Neural progenitor cell (in vitro differentiated cells): Measurements from ENCODE around the gene SCNN1B. TPM values are rescaled to one million over a fixed set of nuclear protein-coding genes. Genes with fewer than 3 reads are reported as not detected.
A peak's percentile ranks its signal among the peaks of the same experiment; 100 is the strongest.
"Not testable (repeated sequence)": the region's sequence is repeated elsewhere in the genome, so short reads cannot be mapped to it uniquely, and the experiment has no call there.

Experiments
- DNase-seq: peaks from one replicate; pipeline ENCODE4 v3.0.0-alpha.2; 2016; ENCODE audit warnings: low spot score
- H2AFZ ChIP-seq: fragments of 200-600 bp; sonication (generic); replicated peaks from 2 replicates; pipeline ENCODE4 v1.6.1; 2016; ENCODE audit warnings: antibody characterized with exemption
- H3F3A ChIP-seq: fragments of 200-600 bp; sonication (generic); 2 replicates; pipeline ENCODE4 v1.6.1; 2016; ENCODE audit warnings: antibody characterized with exemption, low read depth
- H3K27ac ChIP-seq: fragments of 200-600 bp; sonication (generic); 2 replicates; pipeline ENCODE4 v1.5.1; 2016; ENCODE audit warnings: mild to moderate bottlenecking
- H3K27me3 ChIP-seq: fragments of 200-600 bp; sonication (generic); 2 replicates; pipeline ENCODE4 v1.6.1; 2016; ENCODE audit warnings: mild to moderate bottlenecking, moderate library complexity
- H3K36me3 ChIP-seq: fragments of 200-600 bp; sonication (generic); 2 replicates; pipeline ENCODE4 v1.5.1; 2016
- H3K4me1 ChIP-seq: fragments of 200-600 bp; sonication (generic); 2 replicates; pipeline ENCODE4 v1.6.1; 2016; ENCODE audit warnings: mixed run types
- H3K4me2 ChIP-seq: fragments of 200-600 bp; sonication (generic); 2 replicates; pipeline ENCODE4 v1.6.1; 2016
- H3K4me3 ChIP-seq: fragments of 200-600 bp; sonication (generic); 2 replicates; pipeline ENCODE4 v1.5.1; 2016
- H3K79me2 ChIP-seq: fragments of 200-600 bp; sonication (generic); 2 replicates; pipeline ENCODE4 v1.6.1; 2016; ENCODE audit warnings: low read depth
- H3K9ac ChIP-seq: fragments of 200-600 bp; sonication (generic); 2 replicates; pipeline ENCODE4 v1.6.1; 2016
- H3K9me3 ChIP-seq: fragments of 200-600 bp; sonication (generic); 2 replicates; pipeline ENCODE4 v1.5.1; 2016; ENCODE audit warnings: low read depth
- H4K20me1 ChIP-seq: fragments of 200-600 bp; sonication (generic); 2 replicates; pipeline ENCODE4 v1.6.1; 2016; ENCODE audit warnings: low read depth
- H3K27ac Mint-ChIP-seq: 3 replicates; pipeline ENCODE4 v1.8.0; 2021; ENCODE audit warnings: mixed read lengths
- H3K27me3 Mint-ChIP-seq: 2 replicates; pipeline ENCODE4 v1.8.0; 2022; ENCODE audit warnings: low read depth, mild to moderate bottlenecking, inconsistent platforms, moderate library complexity, mixed read lengths; ENCODE audit not compliant: insufficient read depth
- H3K36me3 Mint-ChIP-seq: 3 replicates; pipeline ENCODE4 v1.8.0; 2021; ENCODE audit warnings: mixed read lengths
- H3K4me1 Mint-ChIP-seq: 3 replicates; pipeline ENCODE4 v1.8.0; 2021; ENCODE audit warnings: mixed read lengths
- H3K4me3 Mint-ChIP-seq: 3 replicates; pipeline ENCODE4 v1.8.0; 2021; ENCODE audit warnings: mild to moderate bottlenecking, moderate library complexity, mixed read lengths
- H3K9me3 Mint-ChIP-seq: 3 replicates; pipeline ENCODE4 v1.8.0; 2020; ENCODE audit warnings: mixed read lengths
- EZH2 ChIP-seq: fragments of 200-600 bp; sonication (generic); IDR thresholded peaks from 2 replicates; pipeline ENCODE4 v1.6.1; 2017; ENCODE audit warnings: antibody characterized with exemption, mild to moderate bottlenecking, moderate library complexity
- EZH2phosphoT487 ChIP-seq: fragments of 200-600 bp; sonication (generic); IDR thresholded peaks from 2 replicates; pipeline ENCODE4 v1.6.1; 2017; ENCODE audit warnings: antibody characterized with exemption
- total RNA-seq: library from RNA; depleted of rRNA; stranded (reverse); fragments of >200 nt; gene quantifications from 2 replicates; pipeline ENCODE4 v1.2.3, GENCODE V29; 2015; ENCODE audit warnings: low replicate concordance
- TF ChIP-seq, protein P1 (sequence below): fragments of 200-600 bp; sonication (generic); IDR thresholded peaks from 2 replicates; pipeline ENCODE4 v1.5.1; 2017; ENCODE audit warnings: antibody characterized with exemption, mild to moderate bottlenecking

The SCNN1B gene
- total RNA-seq, 1 donor from 2014 or later: not detected

DNA sequence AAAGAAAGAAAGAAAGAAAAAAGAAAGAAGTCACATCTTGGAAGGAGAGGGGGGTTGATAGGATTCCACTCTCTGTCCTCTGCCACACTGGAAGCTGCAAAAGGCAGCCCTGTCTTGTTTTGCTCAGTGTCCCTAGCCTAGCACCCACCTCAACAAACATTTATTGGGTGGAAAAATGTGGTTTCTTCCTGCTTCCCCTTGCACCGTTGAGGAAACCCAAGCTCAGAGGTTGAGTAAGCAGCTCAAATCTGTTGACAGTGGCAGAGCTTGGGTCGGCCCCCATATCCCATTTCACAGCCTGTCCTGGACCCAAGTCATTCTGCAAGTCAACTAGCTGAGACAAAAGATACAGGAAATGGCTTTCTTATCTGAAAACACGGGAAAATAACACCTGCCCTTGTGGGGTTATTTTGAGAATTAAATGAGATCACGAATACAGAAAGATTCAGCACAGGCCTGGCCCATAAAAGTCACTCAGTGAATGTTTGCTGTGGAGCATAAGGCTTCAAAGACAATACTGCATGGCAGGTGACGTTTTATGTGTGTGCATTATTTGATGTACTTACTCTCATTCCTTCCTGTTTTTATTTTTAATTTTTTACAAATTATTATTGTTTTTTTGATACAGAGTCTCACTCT is 63.6 kb downstream of the SCNN1B start:
- Mint-ChIP-seq H3K36me3 (no peaks in the 10 kb centered on the region), H3K27me3 (peaks cover 7% of the 10 kb centered on the region)
- H3F3A ChIP-seq: no peaks in the 10 kb centered on the region

DNA sequence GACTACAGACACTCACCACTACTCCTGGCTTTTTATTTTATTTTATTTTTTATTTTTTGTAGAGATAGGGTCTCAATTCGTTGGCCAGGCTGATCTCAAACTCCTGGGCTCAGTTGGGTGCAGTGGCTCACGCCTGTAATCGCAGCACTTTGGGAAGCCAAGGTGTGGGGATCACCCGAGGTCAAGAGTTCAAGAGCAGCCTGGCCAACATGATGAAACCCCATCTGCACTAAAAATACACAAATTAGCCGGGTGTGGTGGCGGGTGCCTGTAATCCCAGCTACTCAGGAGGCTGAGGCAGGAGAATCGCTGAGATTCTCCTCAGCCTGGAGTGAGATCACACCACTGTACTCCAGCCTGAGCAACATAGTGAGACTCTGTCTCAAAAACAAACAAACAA is 64.2 kb downstream of the SCNN1B start:
- H3K4me2 ChIP-seq: not testable (repeated sequence)

More for the DNA sequence above, 63.6 kb downstream of the SCNN1B start:
- no peak for TF ChIP-seq EZH2
- no peak for TF ChIP-seq EZH2phosphoT487
- TF ChIP-seq, protein P1, sequence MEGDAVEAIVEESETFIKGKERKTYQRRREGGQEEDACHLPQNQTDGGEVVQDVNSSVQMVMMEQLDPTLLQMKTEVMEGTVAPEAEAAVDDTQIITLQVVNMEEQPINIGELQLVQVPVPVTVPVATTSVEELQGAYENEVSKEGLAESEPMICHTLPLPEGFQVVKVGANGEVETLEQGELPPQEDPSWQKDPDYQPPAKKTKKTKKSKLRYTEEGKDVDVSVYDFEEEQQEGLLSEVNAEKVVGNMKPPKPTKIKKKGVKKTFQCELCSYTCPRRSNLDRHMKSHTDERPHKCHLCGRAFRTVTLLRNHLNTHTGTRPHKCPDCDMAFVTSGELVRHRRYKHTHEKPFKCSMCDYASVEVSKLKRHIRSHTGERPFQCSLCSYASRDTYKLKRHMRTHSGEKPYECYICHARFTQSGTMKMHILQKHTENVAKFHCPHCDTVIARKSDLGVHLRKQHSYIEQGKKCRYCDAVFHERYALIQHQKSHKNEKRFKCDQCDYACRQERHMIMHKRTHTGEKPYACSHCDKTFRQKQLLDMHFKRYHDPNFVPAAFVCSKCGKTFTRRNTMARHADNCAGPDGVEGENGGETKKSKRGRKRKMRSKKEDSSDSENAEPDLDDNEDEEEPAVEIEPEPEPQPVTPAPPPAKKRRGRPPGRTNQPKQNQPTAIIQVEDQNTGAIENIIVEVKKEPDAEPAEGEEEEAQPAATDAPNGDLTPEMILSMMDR: no peak
- no peaks in the 10 kb centered on the region for H3K9me3 Mint-ChIP-seq
- Histone ChIP-seq H3K4me3 (no peak overlapping the region), H3K79me2 (no peaks in the 10 kb centered on the region), H3K27me3 (no peaks in the 10 kb centered on the region), H2AFZ (peak overlapping the region; percentile 68), H3K9ac (no peak overlapping the region), H3K36me3 (no peaks in the 10 kb centered on the region), H3K4me1 (no peaks in the 10 kb centered on the region), H3K4me2 (no peak overlapping the region), H3K9me3 (no peaks in the 10 kb centered on the region), H4K20me1 (no peaks in the 10 kb centered on the region), H3K27ac (no peak overlapping the region)
- no peaks in the 10 kb centered on the region for H3K4me1 Mint-ChIP-seq
- no peak for DNase-seq
- no peak overlapping the region for H3K4me3 Mint-ChIP-seq
- H3K27ac Mint-ChIP-seq: no peak overlapping the region

DNA sequence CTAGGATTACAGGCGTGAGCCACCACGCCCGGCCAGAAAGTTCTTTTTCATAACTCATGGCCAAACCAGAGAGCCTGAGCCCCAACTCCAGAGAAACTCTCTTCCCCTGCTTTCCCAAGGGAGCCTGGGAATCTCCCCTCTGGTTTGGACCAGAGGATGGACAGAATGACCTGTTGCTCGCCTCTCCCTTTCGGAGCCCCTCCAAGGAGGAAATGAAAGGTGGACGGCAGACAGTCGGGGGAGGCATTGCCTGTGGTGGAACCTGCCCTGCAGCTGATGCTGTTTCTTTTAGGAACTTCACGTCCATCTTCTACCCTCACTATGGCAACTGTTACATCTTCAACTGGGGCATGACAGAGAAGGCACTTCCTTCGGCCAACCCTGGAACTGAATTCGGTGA is 65.5 kb downstream of the SCNN1B start:
- no peak overlapping the region for H2AFZ ChIP-seq
- H3K9me3 ChIP-seq: no peaks in the 10 kb centered on the region
- no peaks in the 10 kb centered on the region for H3K4me1 Mint-ChIP-seq
- H3K4me3 Mint-ChIP-seq: no peak overlapping the region
- no peaks in the 10 kb centered on the region for H3K36me3 ChIP-seq
- H3K4me2 ChIP-seq: no peak overlapping the region
- H3F3A ChIP-seq: no peaks in the 10 kb centered on the region
- no peaks in the 10 kb centered on the region for H3K4me1 ChIP-seq
- H3K27ac Mint-ChIP-seq: no peak overlapping the region
- no peaks in the 10 kb centered on the region for H3K36me3 Mint-ChIP-seq
- no peaks in the 10 kb centered on the region for H3K79me2 ChIP-seq
- no peaks in the 10 kb centered on the region for H3K27me3 ChIP-seq
- no peaks in the 10 kb centered on the region for H3K9me3 Mint-ChIP-seq
- no peak for DNase-seq
- no peak overlapping the region for H3K27ac ChIP-seq
- H4K20me1 ChIP-seq: no peaks in the 10 kb centered on the region
- H3K27me3 Mint-ChIP-seq: peaks cover 7% of the 10 kb centered on the region
- no peak for TF ChIP-seq EZH2phosphoT487
- TF ChIP-seq, protein P1: no peak
- TF ChIP-seq EZH2: no peak
- H3K9ac ChIP-seq: no peak overlapping the region
- H3K4me3 ChIP-seq: no peak overlapping the region

More for the DNA sequence above, 64.2 kb downstream of the SCNN1B start:
- H3K4me3 ChIP-seq, H3K27ac ChIP-seq, H3K27me3 ChIP-seq, H3K9me3 Mint-ChIP-seq, H3K9me3 ChIP-seq, H3K79me2 ChIP-seq, H3K4me1 Mint-ChIP-seq, DNase-seq, H3K9ac ChIP-seq, H4K20me1 ChIP-seq, H3K27me3 Mint-ChIP-seq, H2AFZ ChIP-seq, H3K4me3 Mint-ChIP-seq, H3F3A ChIP-seq, H3K4me1 ChIP-seq, H3K27ac Mint-ChIP-seq, H3K36me3 ChIP-seq, H3K36me3 Mint-ChIP-seq: not testable (repeated sequence)

DNA sequence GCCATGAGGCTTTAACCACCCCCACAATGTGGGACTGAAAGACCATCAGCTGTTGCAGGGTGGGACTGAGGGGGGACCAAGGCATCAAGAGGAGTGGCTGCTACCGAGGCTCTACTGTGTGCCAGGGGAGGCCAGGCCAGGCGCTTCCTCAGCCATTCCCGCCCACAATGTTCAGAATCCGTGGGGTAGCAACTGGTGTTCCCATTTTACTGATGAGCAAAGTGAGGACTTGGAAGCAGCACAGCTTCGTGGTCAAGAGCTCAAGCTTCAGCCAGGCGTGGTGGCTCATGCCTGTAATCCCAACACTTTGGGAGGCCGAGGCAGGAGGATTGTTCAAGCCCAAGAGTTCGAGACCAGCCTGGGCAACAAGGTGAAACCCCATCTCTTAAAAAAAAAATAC is 65.9 kb downstream of the SCNN1B start:
- Mint-ChIP-seq H3K27me3 (peaks cover 7% of the 10 kb centered on the region), H3K4me1 (no peaks in the 10 kb centered on the region), H3K9me3 (no peaks in the 10 kb centered on the region), H3K27ac (no peak overlapping the region), H3K4me3 (no peak overlapping the region), H3K36me3 (no peaks in the 10 kb centered on the region)
- no peak overlapping the region for H3K27ac ChIP-seq
- no peaks in the 10 kb centered on the region for H3K4me1 ChIP-seq
- no peak overlapping the region for H2AFZ ChIP-seq
- no peaks in the 10 kb centered on the region for H3K27me3 ChIP-seq
- H3K79me2 ChIP-seq: no peaks in the 10 kb centered on the region
- no peak overlapping the region for H3K9ac ChIP-seq
- H3K36me3 ChIP-seq: no peaks in the 10 kb centered on the region
- no peak for DNase-seq
- TF ChIP-seq EZH2: no peak
- TF ChIP-seq, protein P1: no peak
- no peak for TF ChIP-seq EZH2phosphoT487
- H3K4me2 ChIP-seq: no peak overlapping the region
- no peaks in the 10 kb centered on the region for H3F3A ChIP-seq
- H3K9me3 ChIP-seq: no peaks in the 10 kb centered on the region
- no peaks in the 10 kb centered on the region for H4K20me1 ChIP-seq
- no peak overlapping the region for H3K4me3 ChIP-seq
